ENCODE measurements around the gene USP10. TPM values are rescaled to one million over a fixed set of nuclear protein-coding genes. Genes with fewer than 3 reads are reported as not detected.

USP10 gene
- total RNA-seq, 4 donors from 2014 or later: 61.1 to 103 (median 74.4) TPM

DNA sequence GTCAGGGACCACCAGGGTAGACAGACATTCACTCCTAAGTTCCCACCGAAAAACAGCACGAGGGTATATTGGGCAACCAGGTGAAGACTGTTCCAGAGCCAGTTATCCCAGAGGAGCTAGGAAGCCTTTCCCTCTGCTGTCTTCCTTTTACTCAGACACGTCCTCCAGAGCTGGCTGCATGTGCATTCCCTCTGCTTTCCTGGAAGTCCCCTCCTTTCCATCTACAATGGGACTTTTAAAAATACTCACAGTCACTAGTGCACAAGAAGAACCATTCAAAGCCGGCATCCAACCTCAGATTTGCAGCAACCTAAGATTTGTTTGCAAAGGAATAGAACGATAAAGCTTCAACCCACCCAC lies 87.4 kb downstream of the USP10 start:
- no peaks in the 10 kb centered on the region for H3K27me3 ChIP-seq
- no peak for TF ChIP-seq POLR2A (IDR thresholded peaks at IDR 0.05)
- no peaks in the 10 kb centered on the region for H3K36me3 ChIP-seq
- H3K27ac ChIP-seq: no peak overlapping the region
- intact Hi-C loops (cut with DNase I; ENCODE audit: low total_unique reads) (no loop called here), in situ Hi-C loops (cut with MboI; ENCODE audit: low sequenced_read_pairs in 4 of 4) (no loop called here)
- DNase-seq: no peak
- ATAC-seq: no peak
- H3K4me3 ChIP-seq: no peak overlapping the region
- H3K9me3 ChIP-seq: no peaks in the 10 kb centered on the region
- H3K4me1 ChIP-seq: no peaks in the 10 kb centered on the region

DNA sequence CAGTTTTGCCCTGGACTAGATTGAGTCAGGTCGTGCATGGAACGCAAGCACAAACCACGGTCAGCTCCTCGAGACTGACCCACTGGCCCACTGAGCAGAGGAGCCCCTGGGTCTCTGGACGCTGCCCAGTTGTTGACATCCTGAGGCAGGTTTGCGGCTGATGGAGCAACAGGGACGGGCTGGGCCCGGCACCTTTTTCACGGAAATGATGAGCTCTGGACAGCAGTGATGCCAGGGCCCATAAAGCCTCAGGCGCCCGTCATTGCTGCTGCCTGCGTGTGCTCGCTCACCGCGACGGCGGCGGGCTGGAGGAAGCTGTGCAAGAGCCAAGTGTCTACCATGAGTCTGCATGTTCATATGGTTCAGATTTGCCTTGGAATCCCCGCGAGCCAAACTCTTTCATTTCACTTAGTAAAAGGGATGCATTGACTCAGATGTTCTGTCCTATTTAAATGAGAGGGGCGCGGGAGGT lies 89.2 kb downstream of the USP10 start:
- in situ Hi-C loops (cut with MboI; ENCODE audit: low sequenced_read_pairs in 4 of 4): no loop called here
- DNase-seq (no peak), ATAC-seq (no peak)
- Histone ChIP-seq H3K9me3 (no peaks in the 10 kb centered on the region), H3K4me1 (no peaks in the 10 kb centered on the region), H3K27ac (no peak overlapping the region), H3K36me3 (no peaks in the 10 kb centered on the region), H3K4me3 (no peak overlapping the region), H3K27me3 (no peaks in the 10 kb centered on the region)
- intact Hi-C loops (cut with DNase I; ENCODE audit: low total_unique reads): no loop called here
- no peak for TF ChIP-seq POLR2A (IDR thresholded peaks at IDR 0.05)
- TF ChIP-seq, protein P1, sequence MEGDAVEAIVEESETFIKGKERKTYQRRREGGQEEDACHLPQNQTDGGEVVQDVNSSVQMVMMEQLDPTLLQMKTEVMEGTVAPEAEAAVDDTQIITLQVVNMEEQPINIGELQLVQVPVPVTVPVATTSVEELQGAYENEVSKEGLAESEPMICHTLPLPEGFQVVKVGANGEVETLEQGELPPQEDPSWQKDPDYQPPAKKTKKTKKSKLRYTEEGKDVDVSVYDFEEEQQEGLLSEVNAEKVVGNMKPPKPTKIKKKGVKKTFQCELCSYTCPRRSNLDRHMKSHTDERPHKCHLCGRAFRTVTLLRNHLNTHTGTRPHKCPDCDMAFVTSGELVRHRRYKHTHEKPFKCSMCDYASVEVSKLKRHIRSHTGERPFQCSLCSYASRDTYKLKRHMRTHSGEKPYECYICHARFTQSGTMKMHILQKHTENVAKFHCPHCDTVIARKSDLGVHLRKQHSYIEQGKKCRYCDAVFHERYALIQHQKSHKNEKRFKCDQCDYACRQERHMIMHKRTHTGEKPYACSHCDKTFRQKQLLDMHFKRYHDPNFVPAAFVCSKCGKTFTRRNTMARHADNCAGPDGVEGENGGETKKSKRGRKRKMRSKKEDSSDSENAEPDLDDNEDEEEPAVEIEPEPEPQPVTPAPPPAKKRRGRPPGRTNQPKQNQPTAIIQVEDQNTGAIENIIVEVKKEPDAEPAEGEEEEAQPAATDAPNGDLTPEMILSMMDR (IDR thresholded peaks at IDR 0.05 in 4 of 5, conservative IDR thresholded peaks at IDR 0.05 in 1 of 5): no peak

DNA sequence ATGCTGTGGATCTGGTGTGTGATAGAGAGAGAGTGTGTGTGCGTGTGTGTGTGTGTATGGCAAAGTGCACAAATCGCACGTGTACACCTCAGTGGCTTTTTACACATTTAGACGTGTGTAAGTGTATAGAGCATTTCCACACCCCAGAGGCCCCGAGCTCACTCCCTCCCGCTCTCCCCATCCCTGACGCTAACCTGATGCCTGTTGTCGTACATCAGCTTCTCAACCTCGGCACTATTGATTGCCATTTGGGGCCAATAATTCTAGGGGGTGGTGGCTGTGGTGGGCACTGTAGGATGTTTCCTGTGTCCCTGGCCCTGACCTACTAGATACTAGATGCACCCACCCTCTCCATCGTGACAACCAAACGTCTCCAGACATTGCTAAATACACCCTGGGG lies 89.6 kb downstream of the USP10 start:
- Histone ChIP-seq H3K9me3 (no peaks in the 10 kb centered on the region), H3K27ac (no peak overlapping the region), H3K27me3 (no peaks in the 10 kb centered on the region), H3K4me3 (no peak overlapping the region), H3K36me3 (no peaks in the 10 kb centered on the region), H3K4me1 (no peaks in the 10 kb centered on the region)
- no peak for TF ChIP-seq POLR2A (IDR thresholded peaks at IDR 0.05)
- TF ChIP-seq, protein P1 (IDR thresholded peaks at IDR 0.05 in 4 of 5, conservative IDR thresholded peaks at IDR 0.05 in 1 of 5): no peak
- ATAC-seq (no peak), DNase-seq (no peak)
- intact Hi-C loops (cut with DNase I; ENCODE audit: low total_unique reads): no loop called here
- in situ Hi-C loops (cut with MboI; ENCODE audit: low sequenced_read_pairs in 4 of 4): no loop called here

DNA sequence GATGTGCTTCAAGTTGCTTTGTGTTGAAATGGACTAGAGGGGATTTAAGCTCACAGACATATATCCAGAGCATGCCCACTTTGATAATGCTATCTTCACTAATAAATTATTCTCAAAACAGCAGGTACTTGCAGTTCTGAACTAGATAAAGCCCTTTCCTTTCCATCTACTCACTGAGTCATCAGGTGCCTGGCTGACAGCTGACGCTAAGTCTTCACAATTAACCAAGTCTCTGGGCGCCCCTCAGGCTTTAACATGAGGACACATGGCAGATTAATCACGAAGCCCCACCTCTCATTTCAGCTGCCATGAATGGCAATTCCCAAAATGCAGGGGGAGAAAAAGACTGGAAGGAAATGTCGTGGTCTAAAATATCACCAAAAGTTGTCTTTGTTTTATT lies 90.5 kb downstream of the USP10 start:
- no peak overlapping the region for H3K4me3 ChIP-seq
- in situ Hi-C loops (cut with MboI; ENCODE audit: low sequenced_read_pairs in 4 of 4): no loop called here

DNA sequence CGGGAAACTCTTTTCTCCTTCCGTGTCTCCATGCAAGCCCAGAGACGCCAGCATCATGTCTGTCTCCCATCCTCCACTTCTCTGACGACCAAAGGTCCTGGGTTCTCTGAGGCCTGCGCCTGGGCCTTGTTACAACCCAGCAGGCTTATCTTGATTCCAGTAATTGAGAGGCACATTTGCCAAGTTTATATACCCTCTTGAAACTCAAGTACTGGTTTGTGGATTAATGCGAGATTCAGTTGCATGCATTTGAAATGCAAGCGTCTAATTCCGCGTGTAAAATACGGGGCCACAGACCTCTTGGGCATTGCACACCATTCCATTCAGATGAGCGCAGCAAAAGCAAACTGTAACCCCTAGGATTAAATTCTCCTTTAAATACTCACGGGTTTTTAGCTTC lies 91.3 kb downstream of the USP10 start:
- TF ChIP-seq POLR2A (IDR thresholded peaks at IDR 0.05): no peak
- TF ChIP-seq, protein P1 (IDR thresholded peaks at IDR 0.05 in 4 of 5, conservative IDR thresholded peaks at IDR 0.05 in 1 of 5): no peak
- no peak for DNase-seq
- intact Hi-C loops (cut with DNase I; ENCODE audit: low total_unique reads) (no loop called here), in situ Hi-C loops (cut with MboI; ENCODE audit: low sequenced_read_pairs in 4 of 4) (no loop called here)
- no peak for ATAC-seq
- Histone ChIP-seq H3K27ac (no peak overlapping the region), H3K4me3 (no peak overlapping the region), H3K4me1 (no peaks in the 10 kb centered on the region), H3K36me3 (no peaks in the 10 kb centered on the region), H3K27me3 (no peaks in the 10 kb centered on the region), H3K9me3 (no peaks in the 10 kb centered on the region)

More for the DNA sequence above, 90.5 kb downstream of the USP10 start:
- Histone ChIP-seq H3K36me3 (no peaks in the 10 kb centered on the region), H3K27ac (no peak overlapping the region), H3K4me1 (no peaks in the 10 kb centered on the region), H3K27me3 (no peaks in the 10 kb centered on the region), H3K9me3 (no peaks in the 10 kb centered on the region)
- TF ChIP-seq POLR2A (IDR thresholded peaks at IDR 0.05): no peak
- TF ChIP-seq, protein P1 (IDR thresholded peaks at IDR 0.05 in 4 of 5, conservative IDR thresholded peaks at IDR 0.05 in 1 of 5): no peak
- DNase-seq (no peak), ATAC-seq (no peak)
- intact Hi-C loops (cut with DNase I; ENCODE audit: low total_unique reads): no loop called here
